Neural cell (in vitro differentiated cells): ENCODE data around the gene PRR36. TPM values are rescaled to one million over a fixed set of nuclear protein-coding genes. Genes with fewer than 3 reads are reported as not detected.

Experiments
- H2AFZ ChIP-seq: fragments of 200-600, 300-800 bp; sonication (generic), shearing (Covaris generic); 2 replicates; pipeline ENCODE4 v1.6.0; 2014; ENCODE audit warnings: low read depth, mild to moderate bottlenecking, antibody characterized with exemption, low read length, moderate library complexity
- H3F3A ChIP-seq: fragments of 200-600 bp; shearing (Covaris generic); 2 replicates; pipeline ENCODE4 v1.6.1; 2016; ENCODE audit warnings: mild to moderate bottlenecking, moderate library complexity, mixed read lengths, antibody characterized with exemption, low read length; ENCODE audit not compliant: insufficient read depth, poor library complexity, severe bottlenecking
- H3K27ac ChIP-seq: fragments of 200-600, 300-800 bp; sonication (generic), shearing (Covaris generic); 2 replicates; pipeline ENCODE4 v1.5.1; 2014; ENCODE audit warnings: mild to moderate bottlenecking, low read length, moderate library complexity
- H3K27me3 ChIP-seq: fragments of 300-800, 200-600 bp; sonication (generic), shearing (Covaris generic); 2 replicates; pipeline ENCODE4 v1.6.0; 2014; ENCODE audit warnings: mild to moderate bottlenecking, low read depth, low read length, moderate library complexity; ENCODE audit not compliant: insufficient read depth
- H3K36me3 ChIP-seq: fragments of 300-800, 200-600 bp; sonication (generic), shearing (Covaris generic); 2 replicates; pipeline ENCODE4 v1.5.1; 2014; ENCODE audit warnings: mild to moderate bottlenecking, antibody characterized with exemption, low read length, moderate library complexity; ENCODE audit not compliant: insufficient read depth
- H3K4me2 ChIP-seq: fragments of 300-800, 200-600 bp; sonication (generic), shearing (Covaris generic); 2 replicates; pipeline ENCODE4 v1.6.0; 2014; ENCODE audit warnings: mild to moderate bottlenecking, low read length
- H3K4me3 ChIP-seq: fragments of 300-800, 200-600 bp; sonication (generic), shearing (Covaris generic); 2 replicates; pipeline ENCODE4 v1.5.1; 2014; ENCODE audit warnings: mild to moderate bottlenecking, low read length, moderate library complexity
- H3K79me2 ChIP-seq: fragments of 200-600 bp; shearing (Covaris generic); replicated peaks from 2 replicates; pipeline ENCODE4 v1.6.0; 2014; ENCODE audit warnings: mild to moderate bottlenecking, low read length, moderate library complexity; ENCODE audit not compliant: insufficient read depth
- H3K9ac ChIP-seq: fragments of 300-800, 200-600 bp; sonication (generic), shearing (Covaris generic); 2 replicates; pipeline ENCODE4 v1.6.1; 2016; ENCODE audit warnings: mild to moderate bottlenecking, low read length, mixed read lengths
- H3K9me2 ChIP-seq: fragments of 200-600 bp; shearing (Covaris generic); 2 replicates; pipeline ENCODE4 v1.6.1; 2016; ENCODE audit warnings: mild to moderate bottlenecking, low read length, mixed read lengths; ENCODE audit not compliant: insufficient read depth
- H3K9me3 ChIP-seq: fragments of 200-600, 300-800 bp; sonication (generic), shearing (Covaris generic); 2 replicates; pipeline ENCODE4 v1.6.1; 2016; ENCODE audit warnings: mild to moderate bottlenecking, mixed run types, low read length, moderate library complexity, mixed read lengths
- H4K20me1 ChIP-seq: fragments of 200-600 bp; shearing (Covaris generic); 2 replicates; pipeline ENCODE4 v1.6.1; 2016; ENCODE audit warnings: mild to moderate bottlenecking, mixed run types; ENCODE audit not compliant: insufficient read depth
- CTCF ChIP-seq: fragments of 450-650 bp; IDR thresholded peaks from 2 replicates; pipeline ENCODE4 v1.5.1; 2014; ENCODE audit warnings: antibody characterized with exemption, mild to moderate bottlenecking, moderate library complexity; ENCODE audit not compliant: poor library complexity, severe bottlenecking
- EP300 ChIP-seq: fragments of 450-650 bp; conservative IDR thresholded peaks from 2 replicates; pipeline ENCODE4 v1.6.1; 2014; ENCODE audit warnings: antibody characterized with exemption, mild to moderate bottlenecking, moderate library complexity; ENCODE audit not compliant: poor library complexity, severe bottlenecking
- EZH2 ChIP-seq: fragments of 200-600, 300-800 bp; shearing (Covaris generic), sonication (generic); IDR thresholded peaks from 2 replicates; pipeline ENCODE4 v1.6.1; 2014; ENCODE audit warnings: antibody characterized with exemption, low read length, borderline replicate concordance, mild to moderate bottlenecking; ENCODE audit not compliant: insufficient read depth, poor library complexity, severe bottlenecking
- MXI1 ChIP-seq: fragments of 450-650 bp; conservative IDR thresholded peaks from 2 replicates; pipeline ENCODE4 v1.6.1; 2014; ENCODE audit warnings: antibody characterized with exemption, mild to moderate bottlenecking; ENCODE audit not compliant: poor library complexity, severe bottlenecking
- POLR2AphosphoS5 ChIP-seq: IDR thresholded peaks from 2 replicates; pipeline ENCODE4 v1.6.1; 2012
- RAD21 ChIP-seq: fragments of 450-650 bp; conservative IDR thresholded peaks from 2 replicates; pipeline ENCODE4 v1.6.1; 2014; ENCODE audit warnings: antibody characterized with exemption, mild to moderate bottlenecking, moderate library complexity
- REST ChIP-seq: IDR thresholded peaks from 2 replicates; pipeline ENCODE4 v1.6.1; 2012; ENCODE audit warnings: borderline replicate concordance
- SMC3 ChIP-seq: fragments of 450-650 bp; conservative IDR thresholded peaks from 2 replicates; pipeline ENCODE4 v1.6.1; 2014; ENCODE audit warnings: antibody characterized with exemption, mild to moderate bottlenecking, moderate library complexity; ENCODE audit not compliant: poor library complexity
- TAF1 ChIP-seq: IDR thresholded peaks from 2 replicates; pipeline ENCODE4 v1.6.1; 2012; ENCODE audit warnings: low read depth
- polyA plus RNA-seq: library from polyadenylated mRNA; depleted of rRNA; stranded (reverse); fragments of >200 nt; gene quantifications from 2 replicates; pipeline ENCODE4 v1.2.3, GENCODE V29; 2014

The PRR36 gene
- polyA plus RNA-seq, 1 donor from 2014 or later, result 2.5 TPM

GRCh38 chr19:7855426-7856108 is 18.6 kb downstream of the PRR36 start:
- no peak overlapping the region for H3K4me2 ChIP-seq
- H3K36me3 ChIP-seq, result no peaks in the 10 kb centered on the region
- no peaks in the 10 kb centered on the region for H3K79me2 ChIP-seq
- no peak overlapping the region for H3K27ac ChIP-seq
- H3F3A ChIP-seq, result no peaks in the 10 kb centered on the region
- no peaks in the 10 kb centered on the region for H3K9me2 ChIP-seq
- H3K9me3 ChIP-seq, result no peaks in the 10 kb centered on the region
- TF ChIP-seq REST (no peak), EP300 (no peak), TAF1 (no peak), SMC3 (no peak), MXI1 (no peak), EZH2 (no peak), CTCF (no peak), POLR2AphosphoS5 (no peak), RAD21 (no peak)
- no peaks in the 10 kb centered on the region for H3K27me3 ChIP-seq
- H2AFZ ChIP-seq, result no peak overlapping the region
- no peak overlapping the region for H3K4me3 ChIP-seq
- H4K20me1 ChIP-seq, result no peaks in the 10 kb centered on the region
- no peak overlapping the region for H3K9ac ChIP-seq

GRCh38 chr19:7853770-7854128 is 20.4 kb downstream of the PRR36 start:
- Histone ChIP-seq H3K4me3 (no peak overlapping the region), H3K4me2 (no peak overlapping the region), H3K9me3 (no peaks in the 10 kb centered on the region), H3K27me3 (no peaks in the 10 kb centered on the region), H3K9me2 (no peaks in the 10 kb centered on the region), H3K36me3 (no peaks in the 10 kb centered on the region), H3K9ac (no peak overlapping the region), H4K20me1 (no peaks in the 10 kb centered on the region), H3K27ac (no peak overlapping the region), H3K79me2 (no peaks in the 10 kb centered on the region), H3F3A (no peaks in the 10 kb centered on the region), H2AFZ (no peak overlapping the region)
- no peak for TF ChIP-seq TAF1
- TF ChIP-seq SMC3, result no peak
- no peak for TF ChIP-seq CTCF
- no peak for TF ChIP-seq RAD21
- no peak for TF ChIP-seq MXI1
- TF ChIP-seq EZH2, result no peak
- no peak for TF ChIP-seq REST
- no peak for TF ChIP-seq EP300
- TF ChIP-seq POLR2AphosphoS5, result no peak
